NCI-H226 (cell line): ENCODE data around the gene CCDC50.
A peak's percentile ranks its signal among the peaks of the same experiment; 100 is the strongest.

Experiments used
- DNase-seq: peaks from one replicate; pipeline ENCODE4 v3.0.0-alpha.2; 2015

Gene CCDC50

DNA sequence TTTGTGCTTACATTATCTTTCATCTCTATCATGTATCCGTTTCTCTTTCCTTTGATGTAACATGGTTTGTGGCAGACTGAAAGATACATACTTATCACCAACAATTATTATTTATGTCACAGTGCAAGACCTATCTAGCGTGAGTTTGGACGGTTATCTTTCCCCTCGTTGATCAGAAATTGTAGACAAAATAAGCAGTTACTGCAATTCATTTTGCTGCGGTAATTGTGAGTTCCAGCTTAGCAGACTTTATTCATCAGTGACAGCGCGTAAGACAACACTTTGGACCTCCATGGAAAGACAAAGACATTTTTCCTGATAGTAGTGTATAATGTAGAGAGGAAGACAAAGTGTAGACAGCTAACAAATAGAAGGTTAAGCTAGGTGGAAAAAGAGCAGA, 52.1 kb downstream of the CCDC50 start:
- DNase-seq: no peak

DNA sequence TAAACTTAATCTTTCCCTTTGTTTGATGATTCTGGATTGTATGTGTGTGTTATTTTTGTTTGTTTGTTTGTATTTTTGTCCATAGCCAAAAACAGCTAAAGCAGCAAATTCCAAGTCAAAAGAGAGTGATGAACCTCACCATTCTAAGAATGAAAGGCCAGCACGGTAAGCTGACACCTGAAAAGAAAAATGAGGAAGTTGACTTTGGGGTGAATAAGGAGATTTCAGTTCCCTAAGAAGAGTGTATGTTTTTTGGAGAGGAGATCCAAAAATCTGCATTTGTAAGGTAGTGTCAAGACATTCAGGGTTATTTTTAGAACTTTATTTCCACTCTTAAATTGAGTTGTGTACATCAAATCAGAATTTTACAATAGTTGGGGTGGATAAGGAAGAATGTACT, 53.5 kb downstream of the CCDC50 start:
- DNase-seq: no peak

DNA sequence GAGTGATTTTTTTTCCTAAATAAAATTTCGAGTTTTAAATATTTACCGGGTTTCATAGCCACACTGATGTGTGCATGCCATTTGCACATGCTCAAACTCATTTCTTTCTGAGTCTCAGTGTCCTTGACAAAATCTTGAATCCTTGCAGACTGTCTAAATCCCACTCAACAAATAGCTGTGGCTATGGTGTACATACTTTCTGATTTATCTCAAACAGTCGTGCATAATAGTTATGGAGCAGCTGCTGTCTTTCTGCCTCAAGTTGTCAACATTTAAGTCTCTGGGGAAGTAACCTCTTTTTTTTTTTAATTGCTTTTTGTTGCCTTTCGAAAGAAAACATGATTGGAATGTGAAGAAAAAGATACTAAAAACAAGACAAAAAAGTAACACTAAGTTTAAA, 53.9 kb downstream of the CCDC50 start:
- no peak for DNase-seq

DNA sequence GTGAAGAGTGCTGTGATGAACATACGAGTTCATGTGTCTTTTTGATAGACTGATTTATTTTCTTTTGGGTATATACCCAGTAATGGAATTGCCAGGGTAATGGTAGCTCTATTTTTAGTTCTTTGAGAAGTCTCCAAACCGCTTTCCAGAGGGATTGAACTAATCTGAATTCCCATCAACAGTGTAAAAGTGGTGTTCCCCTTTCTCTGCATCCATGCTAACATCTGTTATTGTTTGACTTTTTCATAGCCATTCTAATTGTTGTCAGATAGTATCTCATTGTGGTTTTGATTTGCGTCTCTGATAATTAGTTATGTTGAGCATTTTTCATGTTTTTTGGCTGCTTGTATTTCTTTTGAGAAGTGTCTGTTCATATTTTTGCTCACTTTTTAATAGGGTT, 55.9 kb downstream of the CCDC50 start:
- no peak for DNase-seq

DNA sequence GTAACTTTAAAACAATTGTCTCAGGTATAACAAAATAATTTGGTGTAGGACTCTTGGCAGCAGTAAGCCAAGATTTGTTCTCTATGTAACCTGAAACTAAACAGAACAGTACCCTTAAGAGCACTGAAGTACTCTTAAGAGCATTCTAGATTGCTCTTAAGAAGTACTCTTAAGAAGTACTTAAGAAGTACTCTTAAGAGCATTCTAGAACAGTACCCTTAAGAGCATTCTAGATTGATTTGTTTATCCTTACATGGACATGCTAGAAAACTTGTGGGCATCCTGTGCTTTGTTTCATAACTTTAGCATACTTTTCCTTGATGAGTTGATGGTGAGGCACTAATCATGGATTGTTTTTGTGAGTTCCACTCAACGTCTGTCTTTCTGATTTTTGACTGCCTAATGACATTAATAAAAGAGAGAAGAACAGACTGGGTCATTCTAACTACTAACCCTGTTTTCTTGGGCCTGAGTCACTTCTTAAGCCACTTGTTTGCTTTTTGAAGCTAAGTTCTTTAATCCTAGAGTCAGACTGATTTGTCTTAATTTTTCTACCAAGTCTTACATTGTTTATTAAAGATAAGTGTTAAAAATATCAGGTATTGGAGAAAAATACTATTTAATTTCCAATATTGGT, 58.4 kb downstream of the CCDC50 start:
- DNase-seq: no peak

DNA sequence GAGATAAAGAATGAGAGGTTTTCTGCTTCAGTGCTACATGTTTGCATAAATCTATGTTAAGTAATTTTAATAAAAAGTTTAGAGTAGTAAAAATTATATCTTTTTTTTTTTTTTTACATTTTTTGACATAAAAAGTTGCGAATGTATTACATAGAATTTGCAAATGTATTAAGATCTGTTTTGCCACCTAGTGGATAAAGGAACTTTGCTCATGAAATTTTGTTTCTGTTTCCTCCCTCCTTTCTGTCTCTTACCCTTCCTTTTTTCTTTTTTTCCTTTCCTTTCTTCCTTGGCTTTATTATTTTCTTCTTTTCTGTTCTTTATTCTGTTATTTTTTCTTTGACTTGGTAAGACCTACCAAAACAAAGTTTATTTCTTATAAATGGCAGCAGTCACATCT, 59.6 kb downstream of the CCDC50 start:
- no peak for DNase-seq

DNA sequence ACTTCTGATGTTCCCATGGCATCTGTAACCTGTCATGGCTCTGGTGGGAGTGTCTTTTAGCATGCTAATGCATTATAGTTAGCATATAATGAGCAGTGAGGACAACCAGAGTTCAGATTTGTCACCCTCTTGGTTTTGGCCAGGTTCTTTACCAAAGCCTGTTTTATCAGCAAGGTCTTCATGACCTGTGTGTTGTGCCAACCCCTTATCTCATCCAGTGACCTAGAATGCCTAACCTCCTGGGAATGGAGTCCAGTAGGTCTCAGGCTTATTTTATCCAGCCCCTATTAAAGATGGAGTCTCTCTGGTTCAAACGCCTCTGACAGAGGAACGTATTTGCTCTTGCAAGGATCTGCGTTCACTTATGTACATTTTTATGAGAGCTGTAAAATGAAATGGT, 61.4 kb downstream of the CCDC50 start:
- no peak for DNase-seq

DNA sequence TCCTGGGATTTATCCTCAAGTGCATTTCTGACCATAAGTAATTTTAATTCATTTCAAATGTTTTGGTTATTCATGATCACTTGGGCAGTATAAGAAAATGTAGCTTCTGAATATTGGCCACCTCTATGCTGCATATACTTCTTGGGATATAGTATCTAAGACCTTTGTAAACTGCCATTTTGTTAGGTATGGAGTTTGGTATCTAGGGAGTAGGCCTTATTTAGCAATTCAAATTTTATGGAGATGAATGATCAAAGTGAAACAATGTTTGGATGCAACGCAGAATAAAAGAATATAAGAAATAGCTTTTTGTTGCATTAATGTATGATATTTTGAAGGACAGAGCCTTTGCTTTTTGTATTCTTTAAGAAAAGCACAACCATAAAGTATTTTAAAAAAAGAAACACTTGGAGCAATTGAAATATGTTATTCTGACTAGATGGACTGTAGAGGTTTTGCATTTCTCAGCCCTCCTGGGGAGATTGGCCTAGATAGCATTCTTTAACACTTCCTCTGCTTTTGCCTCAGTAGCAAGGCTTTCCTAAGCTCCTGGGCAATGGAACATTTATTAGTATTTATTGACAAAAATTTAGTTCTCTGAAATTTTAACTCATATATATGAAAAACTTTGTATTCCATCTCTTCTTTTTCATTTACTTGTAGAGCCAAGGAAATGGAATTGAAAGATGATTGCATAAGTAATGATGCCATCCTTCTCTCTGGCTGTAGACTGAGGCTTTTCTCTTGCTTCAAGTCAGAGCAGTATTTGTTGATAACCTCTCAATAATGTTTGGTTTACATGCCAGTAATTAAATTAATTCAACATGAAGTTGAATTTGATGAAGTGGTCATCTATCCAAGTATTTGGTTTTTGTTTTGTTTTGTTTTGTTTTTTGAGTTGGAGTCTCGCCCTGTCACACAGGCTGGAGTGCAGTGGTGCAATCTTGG, 62.9 kb downstream of the CCDC50 start:
- no peak for DNase-seq

DNA sequence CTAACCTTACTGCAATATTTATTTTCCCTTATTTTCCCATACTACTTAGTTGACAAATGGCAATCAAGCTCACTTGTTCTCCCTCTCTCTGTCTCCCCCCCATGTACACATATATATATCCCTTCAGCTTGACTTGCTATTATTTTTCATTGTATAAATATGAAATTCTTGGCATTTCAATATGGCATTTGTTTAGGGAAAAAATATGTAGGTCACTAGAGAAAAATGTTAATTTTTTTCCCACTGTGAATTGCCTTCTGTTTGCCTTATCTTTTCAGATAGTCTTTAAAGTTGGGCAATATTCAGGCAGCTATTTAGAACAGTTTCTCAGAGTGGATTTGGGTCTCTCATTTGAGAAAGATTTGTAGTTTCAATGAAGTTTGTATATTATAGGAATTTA, 64.0 kb downstream of the CCDC50 start:
- no peak for DNase-seq

DNA sequence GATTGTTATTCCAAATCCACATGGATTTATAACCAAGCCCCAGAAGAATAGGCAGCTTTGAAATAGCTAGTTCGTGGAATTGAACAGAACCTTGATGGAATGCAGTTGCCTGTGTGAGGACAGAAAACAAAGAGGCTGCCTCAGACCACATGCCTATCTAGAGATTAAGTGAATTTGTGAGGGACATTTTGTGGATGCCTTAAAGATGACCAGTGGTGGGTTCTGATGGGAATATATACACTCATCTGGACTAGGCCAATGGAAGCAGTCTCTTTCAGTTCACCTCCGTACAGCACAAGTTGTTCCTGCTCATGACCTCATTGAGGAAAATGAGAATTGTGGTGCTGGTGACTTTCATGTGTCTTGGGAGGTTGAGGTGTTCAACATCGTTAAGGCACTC, 68.6 kb downstream of the CCDC50 start:
- DNase-seq: no peak

DNA sequence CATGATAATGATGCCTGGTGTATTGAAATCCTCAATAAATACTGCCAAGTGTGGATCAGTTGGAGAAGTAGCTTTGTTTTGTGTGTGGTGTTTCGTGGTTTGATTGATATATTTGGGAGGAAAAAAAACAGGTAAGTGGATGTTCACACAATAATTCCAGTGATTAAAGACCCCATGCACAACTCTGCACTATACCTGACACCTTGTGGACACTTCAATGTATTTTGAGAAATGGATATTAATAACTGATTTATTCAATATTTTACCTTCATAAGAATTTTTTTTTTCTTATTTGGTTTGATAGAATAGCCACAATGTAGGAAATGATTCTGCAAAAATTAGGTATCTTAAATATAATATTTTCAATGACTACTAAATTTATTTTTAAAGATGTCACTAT, 69.4 kb downstream of the CCDC50 start:
- no peak for DNase-seq

DNA sequence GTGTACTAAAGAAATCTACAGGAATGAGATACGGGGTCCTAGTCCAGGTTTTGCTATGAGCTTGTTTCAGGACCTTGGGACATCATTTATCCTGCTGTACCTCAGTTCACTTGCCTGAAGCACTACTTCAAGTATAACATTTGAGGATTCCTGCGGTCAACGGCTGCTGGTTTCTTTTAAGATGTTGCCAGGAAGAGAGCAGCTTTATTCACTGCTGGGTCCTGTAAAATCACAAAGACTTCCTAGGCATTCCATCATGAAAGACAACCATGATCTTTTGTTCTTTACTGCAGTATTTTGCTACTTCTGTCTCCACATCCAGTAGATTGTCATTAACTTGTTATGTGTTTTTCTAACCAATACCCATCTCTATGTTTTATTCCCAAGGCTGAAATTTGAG, 70.7 kb downstream of the CCDC50 start:
- no peak for DNase-seq

DNA sequence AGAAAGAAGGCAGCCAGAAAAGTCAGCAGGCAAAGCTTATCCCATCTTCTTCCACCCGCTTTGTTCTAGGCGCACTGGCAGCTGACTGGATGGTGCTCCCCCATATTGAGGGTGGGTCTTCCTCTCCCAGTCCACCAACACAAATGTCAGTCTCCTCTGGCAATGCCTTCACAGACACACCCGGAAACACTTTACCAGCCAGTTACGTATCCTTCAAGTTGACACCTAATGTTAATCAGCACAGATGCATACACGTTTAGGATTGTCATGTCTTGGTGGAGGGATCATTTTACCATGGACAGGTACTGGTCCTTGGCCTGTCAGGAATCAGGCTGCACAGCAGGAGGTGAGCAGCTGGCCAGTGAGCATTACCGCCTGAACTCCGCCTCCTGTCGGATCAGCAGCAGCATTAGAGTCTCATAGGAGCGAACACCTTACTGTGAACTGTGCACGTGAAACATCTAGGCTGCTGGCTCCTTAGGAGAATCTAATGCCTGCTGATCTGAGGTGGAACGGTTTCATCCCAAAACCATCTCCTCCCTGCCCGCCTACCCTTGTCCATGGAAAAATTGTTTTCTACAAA, 72.7 kb downstream of the CCDC50 start:
- no peak for DNase-seq

DNA sequence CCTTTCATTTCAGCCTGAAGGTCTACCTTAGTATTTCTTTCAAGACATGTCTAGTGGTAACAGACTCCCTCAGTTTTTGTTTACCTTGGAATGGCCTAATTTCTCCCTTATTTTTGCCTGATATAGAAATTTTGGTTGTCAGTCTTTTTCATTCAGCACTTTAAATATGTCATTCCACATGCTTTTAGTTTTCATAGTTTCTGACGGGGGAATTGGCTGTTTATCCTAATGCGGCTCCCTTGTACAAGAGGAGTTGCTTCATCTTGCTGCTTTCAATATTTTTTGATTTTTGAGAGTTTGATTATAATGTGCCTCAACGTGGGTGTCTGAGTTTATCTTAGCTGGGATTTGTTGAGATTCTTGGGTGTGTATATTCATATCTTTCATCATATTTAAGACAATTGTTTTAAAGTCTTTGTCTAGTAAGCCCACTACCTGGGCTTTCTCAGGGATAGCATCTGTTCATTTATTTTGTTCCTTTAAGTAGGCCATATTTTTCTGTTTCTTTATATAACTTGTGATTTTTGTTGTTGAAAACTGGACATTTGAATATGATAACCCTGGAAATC, 80.7 kb downstream of the CCDC50 start:
- DNase-seq: no peak

DNA sequence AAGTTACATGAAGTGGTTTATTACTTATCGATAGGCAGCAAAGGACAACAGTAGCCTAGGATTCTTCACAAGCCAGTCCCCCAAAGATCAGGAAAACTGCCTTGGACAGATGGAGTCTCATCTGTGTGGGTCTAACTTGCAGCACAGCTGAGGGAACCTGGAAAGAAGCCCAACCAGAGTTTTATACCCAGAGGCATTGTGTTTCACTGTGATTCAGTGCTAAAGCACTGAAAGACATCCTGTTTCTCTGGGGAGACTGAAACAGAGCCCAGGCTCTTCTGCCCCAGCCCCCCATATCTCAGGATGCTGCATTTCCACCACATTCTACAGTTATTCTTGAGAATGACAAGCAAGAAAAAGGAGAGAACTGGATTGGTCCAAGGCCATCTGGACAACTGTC, 83.6 kb downstream of the CCDC50 start:
- DNase-seq: peak; percentile 90

DNA sequence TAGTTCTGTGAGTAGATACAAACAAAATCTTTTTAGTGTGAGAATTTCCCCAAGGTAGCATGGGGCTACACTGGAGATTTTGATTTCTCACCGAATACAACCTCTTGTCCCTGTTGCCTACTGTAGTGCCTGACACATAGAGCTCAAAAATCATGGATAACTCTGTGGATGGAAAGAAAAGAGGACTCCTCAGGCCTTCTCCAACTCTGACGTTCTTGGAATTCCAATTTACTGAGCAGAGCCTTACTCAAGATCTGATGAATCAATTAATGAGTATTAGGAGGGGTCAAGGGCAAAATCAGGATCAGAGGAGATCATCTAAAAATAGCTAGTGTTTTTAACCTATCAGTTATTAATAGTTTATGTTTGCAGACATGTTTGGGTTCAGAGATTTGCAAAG, 85.1 kb downstream of the CCDC50 start:
- DNase-seq: no peak

DNA sequence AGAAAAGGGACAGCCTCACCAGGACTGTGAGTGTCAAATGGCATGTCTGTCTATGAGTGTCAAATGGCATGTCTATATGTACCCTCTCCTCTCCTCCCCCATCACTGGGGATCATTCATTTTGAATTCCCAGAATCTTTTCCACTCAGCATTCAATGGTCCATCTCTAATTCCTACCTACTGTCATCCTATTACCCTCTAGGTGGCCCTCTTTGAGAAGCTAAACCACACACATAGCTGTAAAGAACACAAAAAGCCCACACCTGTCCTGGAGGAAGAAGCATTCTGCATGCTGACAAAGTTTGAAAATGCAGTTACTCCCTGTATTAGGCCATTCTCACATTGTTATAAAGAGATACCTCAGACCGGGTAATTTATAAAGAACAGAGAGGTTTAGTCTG, 85.5 kb downstream of the CCDC50 start:
- no peak for DNase-seq

DNA sequence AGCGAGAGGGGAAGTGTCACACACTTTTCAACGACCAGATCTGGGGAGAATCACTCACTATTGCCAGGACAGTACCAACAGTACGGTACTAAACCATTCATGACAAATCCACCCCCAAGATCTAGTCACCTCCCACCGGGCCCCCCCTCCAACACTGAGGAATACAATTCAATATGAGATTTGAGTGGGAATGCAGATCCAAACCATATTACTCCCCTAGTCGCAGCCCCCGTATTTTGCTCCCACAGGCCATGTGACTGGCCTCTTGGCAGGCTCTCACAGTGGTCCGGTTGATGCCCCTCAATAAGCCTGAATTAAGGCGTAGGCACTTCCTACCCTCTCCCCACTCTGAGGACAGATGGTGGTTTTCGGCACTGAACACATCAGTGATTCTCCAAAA, 86.4 kb downstream of the CCDC50 start:
- DNase-seq: no peak

DNA sequence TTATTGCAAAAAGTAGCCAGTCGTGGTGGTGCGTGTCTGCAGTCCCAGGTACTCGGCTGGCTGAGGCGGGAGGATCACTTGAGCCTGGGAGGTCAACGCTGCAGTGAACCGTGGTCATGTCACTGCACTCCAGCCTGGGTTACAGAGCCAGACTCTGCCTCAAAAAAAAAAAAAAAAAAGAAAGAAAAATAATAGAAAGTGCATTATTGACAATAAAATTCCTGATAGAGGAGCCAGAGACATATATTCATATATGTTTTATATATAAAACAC, 88.2 kb downstream of the CCDC50 start:
- DNase-seq: no peak

DNA sequence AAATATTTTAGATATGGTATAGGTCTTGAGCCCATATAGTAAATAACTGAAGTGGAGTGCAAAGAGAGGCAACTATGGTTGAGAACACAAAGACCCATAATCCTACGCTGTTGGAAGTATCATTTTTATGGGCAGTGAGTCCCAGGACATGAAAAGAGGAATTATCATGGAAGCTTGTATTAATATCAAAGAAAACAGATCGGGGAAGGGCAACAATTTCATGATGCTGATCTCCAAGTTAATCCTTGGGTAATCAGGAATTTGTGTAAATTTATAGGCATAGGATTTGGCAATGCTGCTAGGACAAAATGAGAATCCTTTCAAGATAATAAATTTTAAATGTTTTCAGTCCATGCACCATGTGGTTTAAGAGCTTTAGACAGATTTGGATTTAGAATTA, 91.6 kb downstream of the CCDC50 start:
- DNase-seq: no peak

DNA sequence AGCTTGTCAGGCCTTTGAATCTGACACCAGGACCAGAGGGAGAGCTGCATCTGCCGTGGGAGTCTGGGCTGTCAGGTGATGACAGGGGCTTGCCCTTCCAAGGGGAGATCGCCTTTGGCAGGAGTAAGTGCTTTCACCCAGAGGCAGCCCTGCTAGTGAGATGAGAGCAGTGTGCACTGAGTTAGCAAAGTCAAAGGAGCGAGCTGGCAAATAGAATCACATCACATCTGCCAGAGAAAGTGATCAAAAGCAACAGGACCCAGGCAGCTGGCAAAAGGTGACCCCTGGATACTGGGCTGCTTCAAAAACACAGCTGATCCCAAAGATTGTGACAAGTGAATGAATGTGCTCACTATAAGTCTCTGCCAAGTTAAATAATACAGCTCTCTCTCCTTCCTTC, 95.7 kb downstream of the CCDC50 start:
- no peak for DNase-seq

DNA sequence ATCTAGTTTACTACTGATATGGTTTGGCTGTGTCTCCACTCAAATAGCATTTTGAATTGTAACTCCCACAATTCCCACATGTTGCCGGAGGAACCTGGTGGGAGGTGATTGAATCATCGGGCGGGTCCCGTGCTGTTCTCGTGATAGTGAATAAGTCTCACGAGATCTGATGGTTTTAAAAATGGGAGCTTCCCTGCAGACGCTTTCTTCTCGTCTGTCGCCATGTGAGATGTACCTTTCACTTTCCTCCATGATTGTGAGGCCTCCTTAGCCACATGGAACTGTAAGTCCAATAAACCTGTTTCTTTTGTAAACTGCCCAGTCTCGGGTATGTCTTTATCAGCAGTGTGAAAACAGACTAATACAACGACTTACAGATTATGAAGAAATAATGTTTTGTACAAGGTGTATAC, 96.1 kb downstream of the CCDC50 start:
- no peak for DNase-seq

DNA sequence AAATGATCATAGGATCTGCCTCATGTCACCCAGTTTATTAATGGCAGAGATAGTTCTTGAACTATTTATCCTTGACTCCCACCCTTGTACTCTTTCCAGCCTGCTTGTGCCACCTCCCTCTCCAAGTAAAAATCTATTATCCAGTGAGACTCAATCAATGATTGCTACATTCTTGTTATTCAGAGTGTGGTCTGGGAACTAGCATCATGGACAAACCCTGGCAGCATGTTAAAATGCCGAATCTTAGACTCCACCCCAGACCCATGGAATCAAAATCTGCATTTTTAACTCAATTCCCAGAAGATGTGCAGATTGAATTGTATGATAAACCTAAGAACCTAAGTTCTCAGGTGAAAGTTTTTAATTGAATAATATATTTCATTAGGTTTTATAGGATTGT, 97.1 kb downstream of the CCDC50 start:
- no peak for DNase-seq

DNA sequence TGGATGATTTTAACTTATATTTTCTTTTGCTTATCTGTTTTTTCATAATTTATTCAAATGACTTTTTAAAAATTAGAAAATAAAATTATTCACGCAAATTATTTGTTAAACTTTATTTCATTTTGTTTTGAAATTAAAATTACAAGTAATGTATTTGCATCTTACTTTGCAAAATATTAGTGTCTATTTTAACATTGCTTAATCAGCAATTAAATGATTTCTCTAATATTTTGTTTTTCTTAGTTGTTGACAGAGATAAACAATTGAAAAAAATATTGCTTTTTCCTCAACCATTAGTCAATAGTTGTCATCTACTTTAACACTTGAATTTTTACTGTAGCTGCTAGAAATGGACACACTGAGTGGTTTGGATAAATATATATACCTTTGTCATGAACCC, 99.0 kb downstream of the CCDC50 start:
- DNase-seq: no peak
